ENCODE results near the gene HOMER3. TPM values are rescaled to one million over a fixed set of nuclear protein-coding genes. Genes with fewer than 3 reads are reported as not detected.

The HOMER3 gene
- total and polyA plus RNA-seq, 2 experiments from 2014 or later: 64.6 to 107 TPM

DNA sequence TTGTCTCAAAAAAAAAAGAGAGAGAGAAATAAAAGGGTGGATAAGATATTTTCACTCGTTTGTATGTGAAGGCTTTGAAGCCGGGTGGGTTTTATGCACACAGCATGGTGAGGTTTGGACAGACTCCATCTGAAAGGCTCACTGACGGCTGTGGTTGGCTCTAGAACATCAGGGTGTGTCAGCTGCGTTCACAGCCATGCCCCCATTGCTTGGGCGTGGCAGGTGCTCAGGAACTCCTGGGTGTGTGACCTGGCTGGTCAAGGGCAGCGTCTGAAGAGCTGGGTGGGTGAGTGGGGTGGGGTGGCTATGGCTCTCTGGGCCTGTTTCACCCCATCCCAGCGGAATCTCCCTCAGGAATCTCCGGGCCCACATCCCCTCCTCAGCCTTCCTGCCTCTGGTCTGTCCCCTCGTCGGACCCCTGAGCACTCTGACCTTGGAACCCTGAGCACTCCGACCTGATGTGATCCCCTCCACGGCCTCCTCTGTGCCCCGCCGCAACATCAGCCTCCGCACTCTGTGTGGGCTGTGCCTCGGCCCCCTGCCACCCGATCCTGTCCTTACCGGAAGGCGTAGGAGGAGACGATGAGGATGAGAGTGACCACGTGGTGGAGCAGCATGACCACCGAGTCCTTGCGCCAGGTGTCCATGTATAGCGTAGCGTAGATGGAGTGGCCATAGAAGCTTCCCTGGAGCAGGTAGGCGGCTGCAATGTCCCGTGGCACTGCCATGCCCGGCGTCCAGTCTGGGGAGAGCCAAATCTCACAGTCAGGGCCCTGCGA, 57.3 kb downstream of the HOMER3 start:
- Histone ChIP-seq H4K20me1 (ENCODE audit: insufficient read depth) (no peaks in the 10 kb centered on the region), H3K36me3 (ENCODE audit: low read depth) (no peaks in the 10 kb centered on the region), H3K4me3 (no peak overlapping the region), H3K4me2 (ENCODE audit: unreplicated experiment) (no peak overlapping the region), H3K79me2 (ENCODE audit: insufficient read depth) (no peaks in the 10 kb centered on the region), H3K4me1 (ENCODE audit: insufficient read depth) (no peaks in the 10 kb centered on the region), H3K9ac (no peak overlapping the region), H3K27ac (no peak overlapping the region), H2AFZ (no peak overlapping the region), H3K9me3 (ENCODE audit: low read depth) (no peaks in the 10 kb centered on the region), H3F3A (ENCODE audit: insufficient read depth) (no peaks in the 10 kb centered on the region), H3K9me2 (ENCODE audit: insufficient read depth) (no peaks in the 10 kb centered on the region), H3K27me3 (replicated peaks; ENCODE audit: insufficient read depth) (no peaks in the 10 kb centered on the region)
- in situ Hi-C loops (cut with MboI): no loop called here
- DNase-seq: no peak
- TF ChIP-seq EZH2 (IDR thresholded peaks at IDR 0.05; ENCODE audit: insufficient read depth, poor library complexity, severe bottlenecking): no peak
- TF ChIP-seq EZH2phosphoT487 (IDR thresholded peaks at IDR 0.05; ENCODE audit: insufficient read depth, low read depth): no peak
- WGBS, 2 experiments (ENCODE audit: low coverage in 1 of 2, low lambda C conversion rate in 2 of 2, missing lambda C conversion rate in 2 of 2): 78 to 83% methylated on average over 26 to 30 of the region's 30 CpGs

DNA sequence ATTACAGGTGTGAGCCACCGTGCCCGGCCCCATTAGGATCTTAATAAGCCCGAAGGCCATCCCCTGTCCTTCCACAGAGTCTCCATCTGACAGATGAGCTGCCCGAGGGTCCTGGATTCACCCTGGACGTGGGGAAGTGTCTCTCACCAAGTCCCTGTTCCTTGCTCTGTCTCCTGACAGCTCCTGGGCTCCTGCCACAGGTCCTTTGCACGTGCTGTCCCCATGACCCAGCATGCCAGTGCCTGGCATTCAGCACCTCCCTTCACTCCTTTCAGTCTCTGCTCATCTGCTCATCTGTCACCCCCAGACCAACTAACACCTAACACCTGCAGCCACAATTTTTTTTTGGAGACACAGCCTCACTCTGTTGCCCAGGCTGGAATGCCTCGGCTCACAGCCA, 59.5 kb downstream of the HOMER3 start:
- no peak for DNase-seq
- no peak overlapping the region for H3K27ac ChIP-seq
- H4K20me1 ChIP-seq (ENCODE audit: insufficient read depth): no peaks in the 10 kb centered on the region
- no peak overlapping the region for H3K4me3 ChIP-seq
- H3K79me2 ChIP-seq (ENCODE audit: insufficient read depth): no peaks in the 10 kb centered on the region
- H3F3A ChIP-seq (ENCODE audit: insufficient read depth): no peaks in the 10 kb centered on the region
- no peaks in the 10 kb centered on the region for H3K9me2 ChIP-seq (ENCODE audit: insufficient read depth)
- H3K9me3 ChIP-seq (ENCODE audit: low read depth): no peaks in the 10 kb centered on the region
- H3K36me3 ChIP-seq (ENCODE audit: low read depth): no peaks in the 10 kb centered on the region
- in situ Hi-C loops (cut with MboI): no loop called here
- no peak overlapping the region for H3K4me2 ChIP-seq (ENCODE audit: unreplicated experiment)
- WGBS, 2 experiments (ENCODE audit: low coverage in 1 of 2, low lambda C conversion rate in 2 of 2, missing lambda C conversion rate in 2 of 2): 82 to 86% methylated on average over 7 of the region's 7 CpGs
- H3K9ac ChIP-seq: no peak overlapping the region
- H3K27me3 ChIP-seq (replicated peaks; ENCODE audit: insufficient read depth): no peaks in the 10 kb centered on the region
- TF ChIP-seq EZH2phosphoT487 (IDR thresholded peaks at IDR 0.05; ENCODE audit: insufficient read depth, low read depth) (no peak), EZH2 (IDR thresholded peaks at IDR 0.05; ENCODE audit: insufficient read depth, poor library complexity, severe bottlenecking) (no peak)
- no peaks in the 10 kb centered on the region for H3K4me1 ChIP-seq (ENCODE audit: insufficient read depth)
- H2AFZ ChIP-seq: no peak overlapping the region

DNA sequence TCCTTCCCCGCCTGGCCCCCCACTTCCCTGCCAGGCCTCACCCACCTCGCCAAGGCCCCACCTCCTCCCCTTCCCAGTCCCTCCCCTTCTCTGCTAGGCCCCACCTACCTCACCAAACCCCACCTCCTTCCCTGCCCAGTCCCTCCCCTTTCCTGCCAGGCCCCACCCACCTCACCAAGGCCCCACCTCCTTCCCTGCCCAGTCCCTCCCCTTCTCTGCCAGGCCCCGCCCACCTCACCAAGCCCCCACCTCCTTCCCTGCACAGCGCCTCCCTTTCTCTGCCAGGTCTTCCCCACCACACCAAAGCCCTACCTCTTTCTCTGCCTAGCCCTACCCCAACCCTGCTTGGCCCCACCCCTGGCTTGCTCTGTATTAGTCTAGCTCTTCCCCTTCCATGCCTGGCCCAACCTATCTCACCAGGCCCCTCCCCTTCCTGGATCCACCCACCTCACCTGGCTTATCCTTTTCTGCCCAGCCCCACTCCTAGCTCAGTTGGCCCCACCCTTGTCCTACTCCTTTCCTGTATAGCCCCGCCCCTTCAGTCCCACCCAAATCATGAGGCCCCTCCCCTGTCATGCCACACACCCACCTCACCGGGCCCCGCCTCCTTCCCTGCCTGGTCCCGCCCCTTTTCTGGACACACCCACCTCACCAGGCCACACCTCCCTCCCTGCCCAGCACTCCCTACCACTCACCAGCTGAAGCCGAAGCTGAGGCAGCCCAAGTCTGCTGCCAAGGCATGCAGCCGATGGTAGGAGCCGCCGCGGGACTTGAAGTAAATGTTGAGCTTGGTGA, 61.2 kb downstream of the HOMER3 start:
- DNase-seq: peak; percentile 44
- H3F3A ChIP-seq (ENCODE audit: insufficient read depth): peaks cover 6% of the 10 kb centered on the region; the same call in 1 of the 2 replicates
- no peaks in the 10 kb centered on the region for H3K9me2 ChIP-seq (ENCODE audit: insufficient read depth)
- no peaks in the 10 kb centered on the region for H3K36me3 ChIP-seq (ENCODE audit: low read depth)
- no peaks in the 10 kb centered on the region for H3K9me3 ChIP-seq (ENCODE audit: low read depth)
- no peak overlapping the region for H3K4me2 ChIP-seq (ENCODE audit: unreplicated experiment)
- no peaks in the 10 kb centered on the region for H3K79me2 ChIP-seq (ENCODE audit: insufficient read depth)
- H3K27me3 ChIP-seq (replicated peaks; ENCODE audit: insufficient read depth): no peaks in the 10 kb centered on the region
- H3K4me3 ChIP-seq: no peak overlapping the region
- no peaks in the 10 kb centered on the region for H4K20me1 ChIP-seq (ENCODE audit: insufficient read depth)
- no peak overlapping the region for H2AFZ ChIP-seq
- no peak for TF ChIP-seq EZH2phosphoT487 (IDR thresholded peaks at IDR 0.05; ENCODE audit: insufficient read depth, low read depth)
- no peaks in the 10 kb centered on the region for H3K4me1 ChIP-seq (ENCODE audit: insufficient read depth)
- H3K9ac ChIP-seq: no peak overlapping the region
- 70 to 91% methylated on average over 6 to 13 of the region's 13 CpGs for WGBS, 2 experiments (ENCODE audit: low coverage in 1 of 2, low lambda C conversion rate in 2 of 2, missing lambda C conversion rate in 2 of 2)
- no peak overlapping the region for H3K27ac ChIP-seq
- in situ Hi-C loops (cut with MboI): no loop called here

Other genes with a start within 250 kb of the HOMER3 start
- 93.8 and 96.6 TPM in 2 replicates for gene COMP, start 149.9 kb downstream of the HOMER3 start, total RNA-seq (2014; rRNA removed; shearing (Covaris generic))
- 252 and 257 TPM in 2 replicates for gene COMP, start 149.9 kb downstream of the HOMER3 start, polyA plus RNA-seq (2016; fragmentation: Nextera tagmentation; extraction: Ambion mirVana)
- 51.7 and 57.4 TPM in 2 replicates for gene UPF1, start 109.3 kb downstream of the HOMER3 start, total RNA-seq (2014; rRNA removed; shearing (Covaris generic))
- 3.5 and 4.3 TPM in 2 replicates for gene UPF1, start 109.3 kb downstream of the HOMER3 start, polyA plus RNA-seq (2016; fragmentation: Nextera tagmentation; extraction: Ambion mirVana)
- 0.25 and 0.54 TPM in 2 replicates for gene CERS1, start 45.1 kb downstream of the HOMER3 start, total RNA-seq (2014; rRNA removed; shearing (Covaris generic))
- 0.38 and 0.54 TPM in 2 replicates for gene CERS1, start 45.1 kb downstream of the HOMER3 start, polyA plus RNA-seq (2016; fragmentation: Nextera tagmentation; extraction: Ambion mirVana)
- 347 and 359 TPM in 2 replicates for gene COPE, start 21.8 kb downstream of the HOMER3 start, total RNA-seq (2014; rRNA removed; shearing (Covaris generic))
- 322 and 330 TPM in 2 replicates for gene COPE, start 21.8 kb downstream of the HOMER3 start, polyA plus RNA-seq (2016; fragmentation: Nextera tagmentation; extraction: Ambion mirVana)
- 71.6 and 76.0 TPM in 2 replicates for gene DDX49, start 21.5 kb downstream of the HOMER3 start, total RNA-seq (2014; rRNA removed; shearing (Covaris generic))
- gene DDX49, start 21.5 kb downstream of the HOMER3 start, polyA plus RNA-seq (2016; fragmentation: Nextera tagmentation; extraction: Ambion mirVana): 53.4 and 56.5 TPM in 2 replicates
- 27.6 and 29.7 TPM in 2 replicates for gene SUGP2, start 92.3 kb upstream of the HOMER3 start, total RNA-seq (2014; rRNA removed; shearing (Covaris generic))
- 26.7 and 28.8 TPM in 2 replicates for gene SUGP2, start 92.3 kb upstream of the HOMER3 start, polyA plus RNA-seq (2016; fragmentation: Nextera tagmentation; extraction: Ambion mirVana)
- 43.1 and 45.0 TPM in 2 replicates for gene ARMC6, start 92.4 kb upstream of the HOMER3 start, total RNA-seq (2014; rRNA removed; shearing (Covaris generic))
- gene ARMC6, start 92.4 kb upstream of the HOMER3 start, polyA plus RNA-seq (2016; fragmentation: Nextera tagmentation; extraction: Ambion mirVana): 23.9 and 26.0 TPM in 2 replicates
- gene SLC25A42, start 122.8 kb upstream of the HOMER3 start, total RNA-seq (2014; rRNA removed; shearing (Covaris generic)): 6.9 and 7.3 TPM in 2 replicates
- 4.8 and 5.9 TPM in 2 replicates for gene SLC25A42, start 122.8 kb upstream of the HOMER3 start, polyA plus RNA-seq (2016; fragmentation: Nextera tagmentation; extraction: Ambion mirVana)
- 33.7 and 36.8 TPM in 2 replicates for gene TMEM161A, start 197.3 kb upstream of the HOMER3 start, total RNA-seq (2014; rRNA removed; shearing (Covaris generic))
- gene TMEM161A, start 197.3 kb upstream of the HOMER3 start, polyA plus RNA-seq (2016; fragmentation: Nextera tagmentation; extraction: Ambion mirVana): 29.1 and 32.5 TPM in 2 replicates
- gene MEF2B, start 229.0 kb upstream of the HOMER3 start, total RNA-seq (2014; rRNA removed; shearing (Covaris generic)): 0.22 and 0.38 TPM in 2 replicates
- 0.20 and 0.33 TPM in 2 replicates for gene MEF2B, start 229.0 kb upstream of the HOMER3 start, polyA plus RNA-seq (2016; fragmentation: Nextera tagmentation; extraction: Ambion mirVana)